T-cell (primary cell): Measurements from ENCODE around the gene GARIN6. TPM values are rescaled to one million over a fixed set of nuclear protein-coding genes. Genes with fewer than 3 reads are reported as not detected.

Experiments
- ATAC-seq, 4 experiments: fragments of 200-7000 bp in 3 of 4; fragments of 150-1000 bp in 1 of 4; cut with Tn5 transposase; replicated peaks in 1 of 4; 1 replicate in 3 of 4; 2 replicates in 1 of 4; pipeline ENCODE4 v1.10.0; 2021; ENCODE audit warnings: moderate library complexity in 3 of 4, mild to moderate bottlenecking in 2 of 4, moderate number of reproducible peaks in 1 of 4
- CTCF ChIA-PET, 2 donors: fragments of 300-600 bp; sonication (Branson Sonifier 250); formaldehyde crosslinking; loops; one replicate each; lab custom pipeline; 2022; ENCODE audit warnings: antibody characterized with exemption in 2 of 2; lab: Charles Lee
- POLR2A ChIA-PET, 2 donors: fragments of 300-600 bp; sonication (Branson Sonifier 250); formaldehyde crosslinking; loops; one replicate each; lab custom pipeline; 2022; ENCODE audit warnings: antibody characterized with exemption in 2 of 2; lab: Charles Lee
- DNase-seq, 35 experiments: peaks; one replicate each; pipeline versions ENCODE4 v3.0.0 to v3.0.0-alpha.2; 2013 to 2023
- H3K27ac ChIP-seq: one replicate; pipeline ENCODE4 v1.5.1; 2013; ENCODE audit warnings: low read length
- H3K27me3 ChIP-seq, 2 experiments: replicated peaks in 1 of 2; 1 replicate in 1 of 2; 2 replicates in 1 of 2; pipeline versions ENCODE4 v1.6.1 to v1.7.0; 2013; ENCODE audit warnings: low read length in 1 of 2, mixed read lengths in 1 of 2; ENCODE audit not compliant: control insufficient read depth in 2 of 2, insufficient read depth in 2 of 2; ENCODE audit errors: extremely low read depth in 1 of 2
- H3K36me3 ChIP-seq, 2 donors: 1 replicate in 1 of 2; 2 replicates in 1 of 2; pipeline versions ENCODE4 v1.6.1 to v1.7.0; 2013; ENCODE audit warnings: low read length in 1 of 2; ENCODE audit not compliant: control insufficient read depth in 2 of 2, insufficient read depth in 1 of 2; ENCODE audit errors: extremely low read depth in 1 of 2
- H3K4me1 ChIP-seq, 2 experiments: 1 replicate in 1 of 2; 2 replicates in 1 of 2; pipeline versions ENCODE4 v1.6.1 to v1.7.0; 2013; ENCODE audit warnings: low read length in 2 of 2, mixed read lengths in 1 of 2; ENCODE audit not compliant: insufficient read depth in 2 of 2, control insufficient read depth in 1 of 2; ENCODE audit errors: extremely low read depth in 1 of 2
- H3K4me3 ChIP-seq, 2 donors: 1 replicate in 1 of 2; 2 replicates in 1 of 2; pipeline versions ENCODE4 v1.5.1 to v1.7.0; 2013; ENCODE audit warnings: mild to moderate bottlenecking in 2 of 2, low read length in 1 of 2, moderate library complexity in 1 of 2; ENCODE audit not compliant: control insufficient read depth in 1 of 2; ENCODE audit errors: extremely low read depth in 1 of 2
- H3K9me3 ChIP-seq: 2 replicates; pipeline ENCODE4 v1.7.0; 2013
- H3K27ac Mint-ChIP-seq, 2 donors: one replicate each; pipeline ENCODE4 v1.8.0; 2020 to 2021; ENCODE audit warnings: mild to moderate bottlenecking in 2 of 2, mixed read lengths in 2 of 2
- H3K27me3 Mint-ChIP-seq, 2 donors: one replicate each; pipeline ENCODE4 v1.8.0; 2021 to 2022; ENCODE audit warnings: mixed read lengths in 2 of 2
- H3K36me3 Mint-ChIP-seq: one replicate; pipeline ENCODE4 v1.8.0; 2021; ENCODE audit warnings: mixed read lengths
- H3K4me1 Mint-ChIP-seq, 3 donors: one replicate each; pipeline ENCODE4 v1.8.0; 2020 to 2022; ENCODE audit warnings: mixed read lengths in 3 of 3, mild to moderate bottlenecking in 1 of 3
- H3K4me3 Mint-ChIP-seq, 3 donors: one replicate each; pipeline ENCODE4 v1.8.0; 2020 to 2022; ENCODE audit warnings: mild to moderate bottlenecking in 3 of 3, mixed read lengths in 3 of 3, moderate library complexity in 3 of 3
- H3K9me3 Mint-ChIP-seq, 3 donors: one replicate each; pipeline ENCODE4 v1.8.0; 2020 to 2022; ENCODE audit warnings: mixed read lengths in 3 of 3
- WGBS: methylation state at CpG from one replicate; pipeline ENCODE4 v1.1.5; 2013; ENCODE audit warnings: missing lambda C conversion rate; ENCODE audit not compliant: insufficient coverage; 5-methylcytosine and 5-hydroxymethylcytosine counted together
- total RNA-seq, 35 experiments: library from RNA in 6 of 35; stranded (reverse) in 6 of 35; fragments of 120-200 nt in 1 of 35; gene quantifications; one replicate each; pipeline versions ENCODE4 v1.2.1 to v1.2.4 and lab custom pipeline; 2013 to 2026

Gene GARIN6
- total RNA-seq (not detected), total RNA-seq (lab: John Stamatoyannopoulos, UW) (0 reads per million in 29 experiments)
- total RNA-seq (2013), result not detected

GRCh38 chr12:99647453-99647852 lies at the start of gene GARIN6:
GARIN6 (plus strand) TSS chr12:99647753; CDS start chr12:99648175, 422 bp downstream.
- H3K4me3 Mint-ChIP-seq, result no peak within 1 kb of the TSS
- Histone ChIP-seq H3K36me3 (no peaks in the 10 kb centered on the region), H3K27ac (no peak within 1 kb of the TSS), H3K9me3 (no peaks in the 10 kb centered on the region), H3K4me1 (no peaks in the 10 kb centered on the region), H3K4me3 (no peak within 1 kb of the TSS), H3K27me3 (no peaks in the 10 kb centered on the region)
- CTCF ChIA-PET, result no interaction called here
- no peaks in the 10 kb centered on the region for H3K4me1 Mint-ChIP-seq
- H3K9me3 Mint-ChIP-seq, result peaks cover 0 to 5% (median 4%) of the 10 kb centered on the region in 3 donors
- POLR2A ChIA-PET, result no interaction called here
- 80% methylated on average over 4 of the region's 4 CpGs for WGBS
- no peaks in the 10 kb centered on the region for H3K27me3 Mint-ChIP-seq
- DNase-seq, result no peak
- no peak within 1 kb of the TSS for H3K27ac Mint-ChIP-seq
- H3K36me3 Mint-ChIP-seq, result no peaks in the 10 kb centered on the region
- no peak for ATAC-seq

GRCh38 chr12:99598785-99599184 lies 48.8 kb upstream of the GARIN6 start:
- no peaks in the 10 kb centered on the region for H3K36me3 ChIP-seq
- no peaks in the 10 kb centered on the region for H3K9me3 ChIP-seq
- ChIA-PET CTCF (no interaction called here), POLR2A (no interaction called here)
- Mint-ChIP-seq H3K9me3 (peaks cover 6 to 24% (median 7%) of the 10 kb centered on the region in 3 donors), H3K4me3 (no peak overlapping the region), H3K4me1 (no peaks in the 10 kb centered on the region), H3K36me3 (no peaks in the 10 kb centered on the region), H3K27ac (no peak overlapping the region), H3K27me3 (no peaks in the 10 kb centered on the region)
- no peaks in the 10 kb centered on the region for H3K4me1 ChIP-seq
- no peak overlapping the region for H3K4me3 ChIP-seq
- DNase-seq, result no peak
- WGBS, result 82% methylated on average over 2 of the region's 2 CpGs
- no peaks in the 10 kb centered on the region for H3K27me3 ChIP-seq
- H3K27ac ChIP-seq, result no peak overlapping the region
- no peak for ATAC-seq

- Mint-ChIP-seq H3K9me3 (peaks cover 6 to 17% (median 7%) of the 10 kb centered on the region in 3 donors), H3K4me1 (no peaks in the 10 kb centered on the region), H3K27me3 (no peaks in the 10 kb centered on the region), H3K36me3 (no peaks in the 10 kb centered on the region), H3K4me3 (no peak overlapping the region), H3K27ac (no peak overlapping the region)
- Histone ChIP-seq H3K27me3 (no peaks in the 10 kb centered on the region), H3K27ac (no peak overlapping the region), H3K36me3 (no peaks in the 10 kb centered on the region), H3K4me1 (no peaks in the 10 kb centered on the region), H3K9me3 (no peaks in the 10 kb centered on the region), H3K4me3 (no peak overlapping the region)
- 7% methylated on average over 4 of the region's 5 CpGs for WGBS
- ATAC-seq (no peak), DNase-seq (no peak)
- ChIA-PET POLR2A (no interaction called here), CTCF (no interaction called here)
These were observed 47.2 kb upstream of the GARIN6 start for GRCh38 chr12:99600388-99600787.

- ChIA-PET POLR2A (no interaction called here), CTCF (no interaction called here)
- Mint-ChIP-seq H3K9me3 (peaks cover 2 to 7% (median 4%) of the 10 kb centered on the region in 3 donors), H3K27me3 (peaks cover 0 to 7% of the 10 kb centered on the region in 2 donors), H3K4me1 (no peaks in the 10 kb centered on the region), H3K27ac (no peak overlapping the region), H3K36me3 (no peaks in the 10 kb centered on the region), H3K4me3 (no peak overlapping the region)
- 86% methylated on average over 3 of the region's 7 CpGs for WGBS
- Histone ChIP-seq H3K36me3 (no peaks in the 10 kb centered on the region), H3K27me3 (no peaks in the 10 kb centered on the region), H3K27ac (no peak overlapping the region), H3K4me1 (no peaks in the 10 kb centered on the region), H3K9me3 (no peaks in the 10 kb centered on the region), H3K4me3 (no peak overlapping the region)
- no peak for ATAC-seq
- no peak for DNase-seq
These were observed 37.9 kb upstream of the GARIN6 start for GRCh38 chr12:99609455-99610181.

GRCh38 chr12:99611117-99611516 lies 36.4 kb upstream of the GARIN6 start:
- Histone ChIP-seq H3K36me3 (no peaks in the 10 kb centered on the region), H3K4me1 (no peaks in the 10 kb centered on the region), H3K27me3 (no peaks in the 10 kb centered on the region), H3K27ac (no peak overlapping the region), H3K9me3 (no peaks in the 10 kb centered on the region), H3K4me3 (no peak overlapping the region)
- peaks cover 4 to 13% (median 5%) of the 10 kb centered on the region in 3 donors for H3K9me3 Mint-ChIP-seq
- ChIA-PET CTCF (no interaction called here), POLR2A (no interaction called here)
- peaks cover 0 to 7% of the 10 kb centered on the region in 2 donors for H3K27me3 Mint-ChIP-seq
- H3K4me1 Mint-ChIP-seq, result no peaks in the 10 kb centered on the region
- WGBS, result no CpG with 5 or more reads among the region's 3 CpGs
- H3K36me3 Mint-ChIP-seq, result no peaks in the 10 kb centered on the region
- no peak for DNase-seq
- H3K4me3 Mint-ChIP-seq, result no peak overlapping the region
- no peak overlapping the region for H3K27ac Mint-ChIP-seq
- ATAC-seq, result no peak

GRCh38 chr12:99611599-99611998 lies 36.0 kb upstream of the GARIN6 start:
- Mint-ChIP-seq H3K9me3 (peaks cover 4 to 13% (median 5%) of the 10 kb centered on the region in 3 donors), H3K36me3 (no peaks in the 10 kb centered on the region), H3K27ac (no peak overlapping the region), H3K4me3 (no peak overlapping the region), H3K4me1 (no peaks in the 10 kb centered on the region), H3K27me3 (peaks cover 0 to 7% of the 10 kb centered on the region in 2 donors)
- Histone ChIP-seq H3K27me3 (no peaks in the 10 kb centered on the region), H3K27ac (no peak overlapping the region), H3K36me3 (no peaks in the 10 kb centered on the region), H3K9me3 (no peaks in the 10 kb centered on the region), H3K4me1 (no peaks in the 10 kb centered on the region), H3K4me3 (no peak overlapping the region)
- ATAC-seq (no peak), DNase-seq (no peak)
- ChIA-PET CTCF (no interaction called here), POLR2A (no interaction called here)
- no CpG with 5 or more reads among the region's 3 CpGs for WGBS
